LNCAP (cell line): Measurements from ENCODE around the gene C2orf72.

ENCODE experiments used
- CTCF ChIP-seq: fragments of 450-650 bp; IDR thresholded peaks from 2 replicates; pipeline ENCODE4 v1.5.1; 2017; ENCODE audit warnings: mild to moderate bottlenecking

The C2orf72 gene

DNA sequence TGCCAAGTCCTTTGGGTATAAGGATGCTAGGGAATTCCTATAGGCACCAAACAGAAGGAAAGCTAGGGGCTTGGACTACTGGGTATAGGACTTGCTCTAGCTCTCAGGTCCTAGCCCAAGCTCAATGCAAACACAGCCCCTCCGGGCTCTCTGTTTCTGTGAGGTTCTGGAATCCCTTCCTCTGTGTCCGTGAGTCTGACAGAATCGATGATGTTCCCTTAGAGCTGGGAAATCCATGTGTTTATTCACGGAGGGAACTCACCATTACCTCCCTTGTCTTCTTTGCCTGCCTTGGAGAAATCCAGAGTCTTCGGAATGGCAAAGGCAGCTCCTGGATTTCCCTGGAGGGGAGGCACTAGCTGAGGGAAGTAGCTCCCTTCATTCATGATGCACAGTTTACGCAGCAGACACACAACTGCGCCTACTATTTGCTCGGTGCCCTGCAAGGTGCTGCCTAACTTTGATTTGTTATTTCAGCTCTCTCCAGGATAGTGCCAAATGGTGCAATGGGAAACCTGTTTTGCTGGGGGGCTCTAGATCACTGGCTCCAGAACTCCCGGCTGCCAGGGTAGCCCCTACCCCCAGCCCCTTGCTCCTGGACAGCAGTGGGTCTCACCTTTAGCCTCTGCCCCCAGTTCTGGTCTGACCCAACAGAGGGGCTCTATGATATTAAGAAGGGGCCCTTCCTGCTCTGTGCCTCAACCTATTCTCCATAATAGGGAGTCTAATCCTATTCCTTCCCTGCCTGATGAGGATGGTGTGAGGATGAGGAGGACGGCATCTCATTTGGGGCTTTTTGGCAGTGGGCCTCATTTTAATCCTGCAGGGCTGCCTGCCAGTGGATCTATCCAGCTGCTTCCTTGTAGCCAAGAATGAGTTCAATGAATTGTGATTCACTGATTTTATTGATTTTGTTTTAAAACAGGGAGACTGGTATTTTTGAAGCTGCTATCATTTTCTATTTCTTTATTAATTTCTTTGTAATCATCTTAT lies 10.9 kb downstream of the C2orf72 start:
- TF ChIP-seq CTCF = no peak

DNA sequence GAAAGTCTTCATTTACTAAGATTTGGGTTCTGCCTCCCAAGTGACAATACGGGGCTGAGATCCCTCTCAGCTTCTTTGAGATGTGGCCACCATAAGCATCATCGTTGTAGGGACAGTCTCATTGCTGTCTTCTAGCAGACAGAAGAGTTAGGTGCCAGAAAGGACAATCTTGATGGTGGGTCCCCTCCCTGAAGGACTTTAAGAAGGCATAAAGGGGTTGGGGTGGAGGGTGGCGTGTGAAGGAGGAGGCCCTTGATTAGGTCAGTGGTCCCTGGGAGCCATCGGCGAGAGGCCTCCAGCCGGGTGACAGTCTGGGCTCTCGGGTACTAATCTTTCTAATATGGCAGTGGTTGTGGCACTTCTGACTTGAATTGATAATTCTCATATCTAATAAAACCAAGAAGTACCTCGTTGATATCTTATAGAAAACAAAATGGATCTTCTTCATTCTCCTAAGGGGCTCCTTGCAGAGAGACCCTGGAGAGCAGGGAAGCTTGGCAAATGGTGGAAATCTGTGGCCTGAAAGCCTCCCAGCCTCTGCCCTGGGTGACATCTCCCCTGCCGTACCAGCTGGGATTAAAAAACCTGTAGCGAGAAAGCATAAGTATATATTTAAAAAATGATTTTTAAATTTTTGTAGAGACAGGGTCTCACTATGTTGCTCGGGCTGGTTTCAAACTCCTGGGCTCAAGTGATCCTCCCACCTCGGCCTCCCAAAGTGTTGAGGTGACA lies 12.1 kb downstream of the C2orf72 start:
- TF ChIP-seq CTCF = no peak

DNA sequence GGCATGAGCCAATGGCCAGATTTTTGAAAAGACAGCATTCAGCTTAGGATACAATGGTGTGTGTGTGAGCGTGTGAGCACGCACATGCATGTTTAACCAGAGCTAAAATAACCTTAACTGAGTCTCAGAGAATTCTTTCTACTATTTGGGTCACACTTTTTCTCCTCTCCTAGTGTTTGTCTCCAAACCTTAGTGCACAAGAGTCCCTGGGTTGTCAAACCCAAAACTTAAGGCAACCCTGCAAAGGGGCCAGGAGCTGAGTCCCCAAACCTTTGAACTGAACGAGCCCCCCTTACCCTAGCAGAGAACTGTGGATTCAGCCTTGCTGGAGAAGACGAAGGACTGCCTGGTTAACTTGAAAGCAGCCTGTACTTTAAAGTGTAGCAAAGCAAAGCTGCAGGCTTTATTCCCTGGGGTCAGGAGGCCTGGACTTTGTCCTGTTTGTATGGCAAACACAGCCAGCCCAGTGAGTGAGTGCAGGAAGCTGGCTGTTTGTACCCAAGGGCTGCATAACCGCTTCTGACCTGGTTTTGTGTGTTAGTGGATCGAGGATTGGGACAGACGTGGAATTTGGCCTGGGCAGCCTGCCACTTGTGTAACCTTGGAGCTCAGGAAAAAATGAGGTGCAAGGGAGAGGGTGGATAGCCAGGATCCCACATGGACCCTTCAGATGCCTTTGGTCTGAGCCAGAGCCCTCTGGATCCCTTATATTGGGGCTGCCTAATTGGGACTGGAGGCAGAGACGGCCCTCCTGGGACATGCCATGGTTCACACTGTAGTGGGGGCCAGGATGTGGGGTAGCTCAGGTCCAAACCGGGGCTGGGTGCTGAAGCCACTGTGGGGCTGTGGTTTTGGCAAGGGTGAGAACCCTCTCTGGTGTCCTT lies 12.9 kb downstream of the C2orf72 start:
- no peak for TF ChIP-seq CTCF

DNA sequence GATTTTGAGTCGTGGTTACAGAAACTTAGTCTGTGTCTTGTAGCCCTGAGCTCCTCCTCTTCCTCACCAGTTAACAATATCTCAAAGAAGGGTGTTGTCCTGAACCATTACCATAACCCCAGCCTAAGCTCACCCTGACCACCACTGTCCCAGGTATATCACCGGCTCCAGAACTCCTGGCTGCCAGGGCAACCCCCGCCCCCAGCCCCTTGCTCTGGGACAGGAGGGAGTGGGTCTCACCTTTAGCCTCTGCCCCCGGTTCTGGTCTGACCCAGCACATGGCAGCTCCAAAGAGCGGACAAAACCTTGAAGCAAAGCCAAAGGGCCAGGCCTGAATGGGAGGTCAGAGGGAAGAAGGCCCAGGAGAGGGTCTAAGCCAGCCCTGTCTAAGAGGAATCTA lies 13.8 kb downstream of the C2orf72 start:
- no peak for TF ChIP-seq CTCF

DNA sequence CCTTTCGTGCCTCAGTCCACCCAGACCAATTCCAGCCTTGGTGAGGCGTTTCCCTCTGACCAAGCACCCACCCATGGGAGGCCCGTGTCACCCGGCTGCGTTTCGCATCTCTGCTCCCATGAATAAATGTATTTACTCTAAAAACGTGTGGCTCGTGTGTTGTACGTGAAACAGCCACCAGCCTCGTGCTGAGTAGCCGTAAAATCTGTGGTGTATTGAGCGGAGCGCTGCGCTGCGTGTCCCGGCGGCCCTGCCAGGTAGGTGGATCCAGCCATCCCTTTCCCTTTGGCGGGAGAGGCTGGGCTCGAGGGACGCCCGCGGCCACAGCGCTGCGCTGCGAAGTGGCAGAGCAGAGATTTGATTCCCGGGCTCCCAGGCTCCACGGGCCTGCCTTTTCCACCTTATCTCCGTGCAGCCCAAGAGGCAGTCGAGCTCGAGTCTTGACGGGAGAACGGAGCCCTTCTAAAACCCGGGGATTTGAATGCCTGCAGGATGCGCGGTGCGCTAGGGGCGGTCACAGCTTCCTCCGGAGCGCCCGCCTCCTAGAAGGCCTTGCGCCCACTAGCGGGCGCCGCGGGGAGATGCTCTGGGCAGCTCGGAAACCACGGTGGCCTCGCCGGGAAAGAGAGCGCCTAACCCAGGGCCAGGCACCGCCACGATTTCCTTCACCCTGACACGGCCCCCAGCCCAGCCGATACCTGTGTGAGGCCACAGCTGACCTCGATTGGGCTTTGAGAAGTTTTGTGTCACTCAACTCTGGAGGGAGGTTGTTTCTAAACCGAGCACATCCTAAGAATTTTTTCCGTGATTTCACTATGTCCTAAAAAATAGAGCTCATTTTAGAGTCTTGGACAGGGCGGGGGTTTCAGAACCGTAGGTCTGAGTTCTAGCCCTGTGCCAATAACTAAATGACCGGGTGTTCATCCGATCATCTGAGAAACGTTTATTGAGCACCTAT lies 15.4 kb downstream of the C2orf72 start:
- TF ChIP-seq CTCF = peak; percentile 85

DNA sequence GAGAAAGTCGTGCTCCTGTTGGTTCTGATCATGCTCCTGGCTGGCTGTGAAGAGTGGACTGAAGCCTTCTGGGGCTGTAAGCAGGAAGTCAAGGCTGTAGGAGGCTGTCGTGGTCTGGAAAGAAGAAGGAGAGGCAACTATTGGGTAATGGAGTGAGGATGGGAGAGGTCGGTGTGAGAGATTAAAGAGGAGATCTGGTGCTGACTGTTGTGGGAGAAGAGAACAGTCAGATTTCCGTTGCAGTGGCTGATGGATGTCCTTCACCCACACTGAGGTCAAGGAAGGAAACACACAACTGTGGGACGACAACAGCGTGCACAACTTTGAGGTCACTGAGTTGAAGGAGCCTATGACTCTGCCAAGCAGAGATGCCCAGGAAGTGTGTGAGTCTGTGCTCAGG lies 16.5 kb downstream of the C2orf72 start:
- no peak for TF ChIP-seq CTCF
